HUES48 (cell line): ENCODE data around the gene PTH2R.
"Not testable (repeated sequence)": the region's sequence is repeated elsewhere in the genome, so short reads cannot be mapped to it uniquely, and the experiment has no call there.

Source experiments
- H3K27ac ChIP-seq: one replicate; pipeline ENCODE4 v1.7.0; 2013; ENCODE audit warnings: low read depth, low read length, inconsistent platforms
- H3K27me3 ChIP-seq: 2 replicates; pipeline ENCODE4 v1.6.1; 2013; ENCODE audit warnings: mild to moderate bottlenecking, low read length; ENCODE audit not compliant: control insufficient read depth, insufficient read depth
- H3K36me3 ChIP-seq: 2 replicates; pipeline ENCODE4 v1.6.1; 2013; ENCODE audit warnings: low read length; ENCODE audit not compliant: control insufficient read depth, insufficient read depth
- H3K4me1 ChIP-seq: 2 replicates; pipeline ENCODE4 v1.6.1; 2013; ENCODE audit warnings: mild to moderate bottlenecking, low read length; ENCODE audit not compliant: control insufficient read depth, insufficient read depth
- H3K4me3 ChIP-seq: 2 replicates; pipeline ENCODE4 v1.5.1; 2013; ENCODE audit warnings: mild to moderate bottlenecking, low read depth, low read length
- H3K9ac ChIP-seq: 2 replicates; pipeline ENCODE4 v1.6.1; 2013; ENCODE audit warnings: mild to moderate bottlenecking, low read depth, low read length, moderate library complexity
- H3K9me3 ChIP-seq: 2 replicates; pipeline ENCODE4 v1.6.1; 2013; ENCODE audit warnings: low read length; ENCODE audit not compliant: control insufficient read depth, insufficient read depth

PTH2R gene

DNA sequence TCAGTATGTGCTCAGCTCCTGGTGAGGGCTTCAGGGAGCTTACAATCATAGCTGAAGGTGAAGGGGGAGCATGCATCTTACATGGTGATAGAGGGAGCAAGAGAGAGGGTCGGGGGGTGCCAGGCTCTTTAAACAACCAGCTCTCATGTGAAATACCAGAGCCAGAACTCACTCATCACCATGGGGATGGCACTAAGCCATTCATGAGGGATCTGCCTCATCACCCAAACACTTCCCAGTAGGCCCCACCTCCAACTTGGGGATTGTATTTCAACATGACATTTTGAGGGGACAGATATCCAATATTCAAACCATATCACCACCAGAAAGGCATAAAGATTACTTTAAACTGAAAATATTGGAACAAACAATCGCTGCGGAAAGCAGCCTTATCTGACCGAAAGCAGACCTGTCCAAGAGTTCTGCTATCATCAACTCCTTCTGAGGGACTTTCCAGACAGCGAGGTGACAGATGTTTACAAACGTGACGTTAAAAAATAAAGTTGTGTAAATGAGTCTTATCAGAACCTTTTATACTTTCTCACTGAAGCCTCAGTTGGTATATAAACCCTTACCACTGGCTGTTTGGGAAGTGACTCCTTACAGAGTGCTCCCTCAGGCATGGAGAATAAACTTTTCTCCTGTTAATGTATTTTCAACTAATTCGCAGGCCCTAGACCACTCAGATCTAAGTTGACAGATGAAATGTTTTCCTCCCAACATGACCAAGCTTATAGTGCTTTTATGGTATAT lies 35.5 kb upstream of the PTH2R start:
- H3K36me3 ChIP-seq = no peaks in the 10 kb centered on the region
- no peaks in the 10 kb centered on the region for H3K9me3 ChIP-seq
- no peaks in the 10 kb centered on the region for H3K27me3 ChIP-seq
- H3K4me1 ChIP-seq = peaks cover 12% of the 10 kb centered on the region
- no peak overlapping the region for H3K9ac ChIP-seq
- H3K27ac ChIP-seq = no peak overlapping the region
- no peak overlapping the region for H3K4me3 ChIP-seq

- no peaks in the 10 kb centered on the region for H3K27me3 ChIP-seq
- H3K9me3 ChIP-seq = no peaks in the 10 kb centered on the region
- peaks cover 17% of the 10 kb centered on the region for H3K4me1 ChIP-seq
- H3K27ac ChIP-seq = no peak overlapping the region
- H3K36me3 ChIP-seq = no peaks in the 10 kb centered on the region
- no peak overlapping the region for H3K9ac ChIP-seq
- no peak overlapping the region for H3K4me3 ChIP-seq
These were observed 35.0 kb upstream of the PTH2R start for GRCh38 chr2:208371634-208371935.

- Histone ChIP-seq H3K27ac (no peak overlapping the region), H3K4me3 (no peak overlapping the region), H3K9me3 (no peaks in the 10 kb centered on the region; the same call in 1 of the 2 replicates), H3K27me3 (no peaks in the 10 kb centered on the region), H3K4me1 (peaks cover 17% of the 10 kb centered on the region), H3K36me3 (no peaks in the 10 kb centered on the region), H3K9ac (no peak overlapping the region)
These were observed 33.0 kb upstream of the PTH2R start for GRCh38 chr2:208373460-208374089.

DNA sequence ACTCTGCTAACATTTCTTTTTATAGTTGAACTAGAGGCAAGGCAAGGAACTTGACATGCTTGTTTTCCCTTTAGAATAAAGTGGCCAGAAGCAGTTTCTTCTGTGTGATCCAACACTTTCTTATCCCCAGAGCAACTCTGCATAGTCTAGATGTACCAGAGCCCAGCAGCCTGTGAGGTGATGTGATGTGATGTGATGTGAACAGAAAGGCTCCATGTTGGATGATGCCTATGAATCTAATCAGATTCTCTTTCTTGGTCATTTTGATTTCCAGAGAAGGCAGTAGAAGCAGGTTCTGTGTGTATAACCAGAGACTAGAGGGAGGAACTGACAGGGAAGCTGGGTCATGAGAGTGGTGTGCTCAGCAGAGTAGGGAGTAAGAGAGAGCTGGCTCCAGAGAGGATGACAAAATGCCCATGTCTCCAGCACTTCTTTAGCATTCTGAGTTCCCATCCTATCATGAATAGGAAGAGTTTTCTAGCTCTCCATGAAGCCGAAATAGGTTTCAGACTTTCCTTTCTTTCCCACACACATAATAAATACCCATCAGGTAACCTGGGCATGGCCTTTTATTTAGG lies 31.0 kb upstream of the PTH2R start:
- H3K36me3 ChIP-seq = no peaks in the 10 kb centered on the region
- peak overlapping the region; percentile 37 for H3K27ac ChIP-seq
- H3K9me3 ChIP-seq = no peaks in the 10 kb centered on the region; the same call in 1 of the 2 replicates
- peaks cover 17% of the 10 kb centered on the region for H3K4me1 ChIP-seq
- no peaks in the 10 kb centered on the region for H3K27me3 ChIP-seq
- H3K9ac ChIP-seq = no peak overlapping the region
- no peak overlapping the region for H3K4me3 ChIP-seq

DNA sequence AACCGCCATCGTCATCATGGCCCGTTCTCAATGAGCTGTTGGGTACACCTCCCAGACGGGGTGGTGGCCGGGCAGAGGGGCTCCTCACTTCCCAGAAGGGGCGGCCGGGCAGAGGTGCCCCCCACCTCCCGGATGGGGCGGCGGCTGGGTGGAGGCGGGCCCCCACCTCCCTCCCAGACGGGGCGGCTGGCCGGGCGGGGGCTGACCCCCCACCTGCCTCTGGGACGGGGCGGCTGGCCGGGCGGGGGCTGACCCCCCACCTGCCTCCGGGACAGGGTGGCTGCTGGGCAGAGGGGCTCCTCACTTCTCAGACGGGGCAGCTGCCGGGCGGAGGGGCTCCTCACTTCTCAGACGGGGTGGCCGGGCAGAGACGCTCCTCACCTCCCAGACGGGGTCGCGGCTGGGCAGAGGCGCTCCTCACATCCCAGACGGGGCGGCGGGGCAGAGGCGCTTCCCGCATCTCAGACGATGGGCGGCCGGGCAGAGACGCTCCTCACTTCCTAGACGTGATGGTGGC lies 29.2 kb upstream of the PTH2R start:
- not testable (repeated sequence) for H3K9me3 ChIP-seq, H3K27me3 ChIP-seq, H3K36me3 ChIP-seq, H3K4me3 ChIP-seq, H3K27ac ChIP-seq, H3K9ac ChIP-seq
- peaks cover 17% of the 10 kb centered on the region for H3K4me1 ChIP-seq

GRCh38 chr2:208379192-208379591 lies 27.4 kb upstream of the PTH2R start:
- H3K4me3 ChIP-seq = no peak overlapping the region
- no peaks in the 10 kb centered on the region for H3K27me3 ChIP-seq
- H3K9ac ChIP-seq = no peak overlapping the region
- H3K4me1 ChIP-seq = peaks cover 17% of the 10 kb centered on the region
- H3K9me3 ChIP-seq = no peaks in the 10 kb centered on the region; the same call in 1 of the 2 replicates
- H3K36me3 ChIP-seq = no peaks in the 10 kb centered on the region
- no peak overlapping the region for H3K27ac ChIP-seq

DNA sequence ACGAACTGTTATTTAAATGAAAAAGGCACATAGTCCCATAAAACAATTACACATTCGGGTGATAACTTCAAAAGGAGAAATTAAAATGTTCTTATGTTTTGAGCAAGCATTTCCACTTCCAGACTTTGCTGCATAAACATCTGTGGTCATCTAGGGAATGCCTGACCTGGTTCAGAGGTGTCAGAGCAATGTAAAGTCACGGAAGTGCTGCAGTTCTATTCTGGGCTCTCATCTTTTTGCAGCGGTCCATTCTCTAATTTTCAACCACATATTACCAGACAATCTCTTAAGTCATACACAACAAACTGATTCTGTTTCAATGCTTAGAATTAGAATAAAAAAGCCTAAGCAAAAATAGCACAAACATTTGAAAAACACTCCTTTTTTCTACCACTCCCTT lies 22.0 kb upstream of the PTH2R start:
- Histone ChIP-seq H3K4me1 (no peaks in the 10 kb centered on the region), H3K27me3 (no peaks in the 10 kb centered on the region), H3K4me3 (no peak overlapping the region), H3K9ac (no peak overlapping the region), H3K27ac (no peak overlapping the region), H3K9me3 (no peaks in the 10 kb centered on the region), H3K36me3 (no peaks in the 10 kb centered on the region)

GRCh38 chr2:208386541-208386940 lies 20.1 kb upstream of the PTH2R start:
- no peak overlapping the region for H3K4me3 ChIP-seq
- H3K36me3 ChIP-seq = no peaks in the 10 kb centered on the region
- no peaks in the 10 kb centered on the region for H3K27me3 ChIP-seq
- H3K4me1 ChIP-seq = no peaks in the 10 kb centered on the region
- H3K9ac ChIP-seq = no peak overlapping the region
- H3K9me3 ChIP-seq = no peaks in the 10 kb centered on the region
- H3K27ac ChIP-seq = no peak overlapping the region

DNA sequence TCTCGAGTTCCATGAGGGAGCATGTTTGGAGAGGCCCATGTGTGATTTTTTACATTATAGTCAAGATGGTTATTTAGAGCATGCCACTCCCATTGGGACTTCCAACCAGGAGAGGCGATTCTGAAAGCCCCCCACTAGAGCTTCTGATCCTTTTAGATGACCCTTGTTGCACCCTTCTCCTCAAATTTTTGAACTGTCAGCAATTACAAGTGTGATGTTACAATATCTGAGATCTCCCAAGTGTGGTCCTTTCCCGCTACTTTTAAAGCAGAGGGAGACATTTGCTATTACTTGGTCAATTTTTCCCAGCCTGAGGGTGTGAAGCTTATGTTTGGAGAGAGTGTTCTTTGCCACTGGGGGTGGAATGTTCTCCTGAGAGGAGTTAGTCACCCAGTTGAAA lies 16.7 kb upstream of the PTH2R start:
- Histone ChIP-seq H3K27me3 (no peaks in the 10 kb centered on the region), H3K4me1 (no peaks in the 10 kb centered on the region), H3K9me3 (peaks cover 21% of the 10 kb centered on the region), H3K4me3 (no peak overlapping the region), H3K27ac (no peak overlapping the region), H3K36me3 (no peaks in the 10 kb centered on the region), H3K9ac (no peak overlapping the region)

GRCh38 chr2:208392300-208392699 lies 14.3 kb upstream of the PTH2R start:
- Histone ChIP-seq H3K4me1 (no peaks in the 10 kb centered on the region), H3K36me3 (no peaks in the 10 kb centered on the region), H3K4me3 (no peak overlapping the region), H3K27me3 (no peaks in the 10 kb centered on the region), H3K9me3 (peaks cover 21% of the 10 kb centered on the region), H3K27ac (no peak overlapping the region), H3K9ac (no peak overlapping the region)

- H3K27me3 ChIP-seq, H3K4me3 ChIP-seq, H3K36me3 ChIP-seq, H3K27ac ChIP-seq, H3K9ac ChIP-seq, H3K4me1 ChIP-seq: not testable (repeated sequence)
- H3K9me3 ChIP-seq = peaks cover 21% of the 10 kb centered on the region
These were observed 9.8 kb upstream of the PTH2R start for GRCh38 chr2:208396796-208397195.
